IgD-negative memory B cell (primary cell): ENCODE data around the gene GPATCH8. TPM values are rescaled to one million over a fixed set of nuclear protein-coding genes. Genes with fewer than 3 reads are reported as not detected.

Experiments used
- H3K27ac Mint-ChIP-seq, 3 donors: one replicate each; pipeline ENCODE4 v1.8.0; 2020 to 2022; ENCODE audit warnings: mild to moderate bottlenecking in 3 of 3, mixed read lengths in 3 of 3, moderate library complexity in 1 of 3
- H3K27me3 Mint-ChIP-seq: one replicate; pipeline ENCODE4 v1.8.0; 2021; ENCODE audit warnings: mixed read lengths
- H3K36me3 Mint-ChIP-seq: one replicate; pipeline ENCODE4 v1.8.0; 2020; ENCODE audit warnings: mild to moderate bottlenecking, mixed read lengths
- H3K4me1 Mint-ChIP-seq, 3 donors: one replicate each; pipeline ENCODE4 v1.8.0; 2020 to 2022; ENCODE audit warnings: mixed read lengths in 3 of 3, mild to moderate bottlenecking in 1 of 3
- H3K4me3 Mint-ChIP-seq, 4 donors: one replicate each; pipeline ENCODE4 v1.8.0; 2020 to 2022; ENCODE audit warnings: mild to moderate bottlenecking in 4 of 4, mixed read lengths in 4 of 4, moderate library complexity in 3 of 4
- H3K9me3 Mint-ChIP-seq, 3 donors: one replicate each; pipeline ENCODE4 v1.8.0; 2020 to 2021; ENCODE audit warnings: mixed read lengths in 3 of 3, mild to moderate bottlenecking in 1 of 3
- polyA plus RNA-seq: library from polyadenylated mRNA; unstranded; fragments of 300-500 nt; fragmentation: Illumina TruSeq; gene quantifications from one replicate; pipeline ENCODE4 v1.2.3, GENCODE V29; 2021

Gene GPATCH8
- polyA plus RNA-seq, 1 donor from 2014 or later, result 66.3 TPM

DNA sequence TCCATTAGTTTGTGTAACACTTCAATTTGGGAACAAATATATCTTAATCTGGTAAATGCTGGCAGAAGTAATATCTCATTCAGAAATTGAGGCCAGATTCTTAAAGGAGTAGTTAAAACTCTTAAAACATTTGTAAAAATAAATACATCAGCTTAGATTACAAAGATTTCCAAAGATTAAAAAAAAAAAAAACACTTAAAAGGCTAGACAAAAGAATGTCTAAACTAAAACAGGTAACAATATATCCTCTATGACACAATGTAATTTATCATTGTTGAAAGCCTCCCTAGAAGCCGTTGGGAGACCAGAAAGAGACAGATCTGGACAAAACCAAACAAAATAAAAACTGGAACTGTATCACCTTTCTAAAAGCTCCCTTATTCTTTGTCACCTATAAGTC, 3.5 kb downstream of the GPATCH8 start:
- peak overlapping the region in 2 of 3 donors; percentile 19 to 86 for H3K27ac Mint-ChIP-seq
- H3K36me3 Mint-ChIP-seq, result peaks cover 3% of the 10 kb centered on the region
- peaks cover 44 to 52% (median 48%) of the 10 kb centered on the region in 3 donors for H3K4me1 Mint-ChIP-seq
- H3K9me3 Mint-ChIP-seq, result no peaks in the 10 kb centered on the region
- peak overlapping the region in 2 of 4 donors; percentile 3 to 80 for H3K4me3 Mint-ChIP-seq
- H3K27me3 Mint-ChIP-seq, result no peaks in the 10 kb centered on the region

DNA sequence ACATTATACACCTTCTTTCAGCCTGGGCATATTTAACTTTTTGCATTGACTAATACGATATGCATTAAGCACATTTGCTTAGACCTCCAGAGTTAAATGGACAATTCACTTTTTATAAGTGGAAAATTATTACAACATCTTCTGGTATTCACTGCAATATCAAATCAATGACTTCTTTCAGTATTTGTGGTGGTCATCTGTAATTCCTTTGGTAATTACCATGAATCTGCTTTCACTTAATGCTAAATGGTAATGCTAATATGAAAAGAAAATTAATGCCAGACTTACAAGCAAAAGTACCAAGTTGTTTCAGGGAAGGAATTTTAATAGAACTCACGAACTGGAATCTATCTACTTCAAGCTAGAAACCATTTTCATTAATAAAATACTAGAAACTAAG, 6.4 kb downstream of the GPATCH8 start:
- H3K27ac Mint-ChIP-seq, result no peak overlapping the region
- H3K4me1 Mint-ChIP-seq, result peaks cover 46 to 56% (median 48%) of the 10 kb centered on the region in 3 donors
- H3K4me3 Mint-ChIP-seq, result no peak overlapping the region
- no peaks in the 10 kb centered on the region for H3K9me3 Mint-ChIP-seq
- H3K36me3 Mint-ChIP-seq, result peaks cover 10% of the 10 kb centered on the region
- no peaks in the 10 kb centered on the region for H3K27me3 Mint-ChIP-seq

DNA sequence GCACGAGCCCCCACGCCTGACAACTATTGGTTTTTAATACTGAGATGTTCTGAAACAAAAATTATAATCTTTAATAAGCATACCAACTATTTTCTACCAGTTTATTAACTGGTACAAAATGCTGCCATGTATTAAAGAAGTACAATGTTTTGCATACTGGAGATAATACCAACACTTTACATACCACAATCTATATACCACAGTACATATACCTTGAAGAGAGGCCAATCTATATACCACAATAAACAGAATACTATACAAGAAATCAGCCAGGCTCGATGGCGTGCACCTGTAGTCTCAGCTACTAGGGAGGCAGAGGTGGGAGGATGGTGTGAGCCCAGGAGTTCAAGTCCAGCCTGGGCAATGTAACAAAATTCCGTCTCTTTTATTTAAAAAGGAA, 9.9 kb downstream of the GPATCH8 start:
- Mint-ChIP-seq H3K27ac (no peak overlapping the region), H3K9me3 (no peaks in the 10 kb centered on the region), H3K36me3 (peaks cover 10% of the 10 kb centered on the region), H3K4me3 (no peak overlapping the region), H3K4me1 (peaks cover 28 to 44% (median 41%) of the 10 kb centered on the region in 3 donors), H3K27me3 (no peaks in the 10 kb centered on the region)

GRCh38 chr17:44492706-44493272, 10.4 kb downstream of the GPATCH8 start:
- Mint-ChIP-seq H3K4me1 (peaks cover 23 to 40% (median 37%) of the 10 kb centered on the region in 3 donors), H3K36me3 (peaks cover 9% of the 10 kb centered on the region), H3K9me3 (no peaks in the 10 kb centered on the region), H3K27ac (no peak overlapping the region), H3K4me3 (no peak overlapping the region), H3K27me3 (no peaks in the 10 kb centered on the region)

- peaks cover 10% of the 10 kb centered on the region for H3K36me3 Mint-ChIP-seq
- peak overlapping the region in 1 of 3 donors; percentile 74 for H3K27ac Mint-ChIP-seq
- H3K27me3 Mint-ChIP-seq, result no peaks in the 10 kb centered on the region
- H3K4me1 Mint-ChIP-seq, result peaks cover 20 to 40% (median 29%) of the 10 kb centered on the region in 3 donors
- no peaks in the 10 kb centered on the region for H3K9me3 Mint-ChIP-seq
- H3K4me3 Mint-ChIP-seq, result no peak overlapping the region
Observed at GRCh38 chr17:44489581-44489980, 13.6 kb downstream of the GPATCH8 start.

- no peaks in the 10 kb centered on the region for H3K27me3 Mint-ChIP-seq
- H3K4me3 Mint-ChIP-seq, result no peak overlapping the region
- peaks cover 16 to 33% (median 18%) of the 10 kb centered on the region in 3 donors for H3K4me1 Mint-ChIP-seq
- peaks cover 4% of the 10 kb centered on the region for H3K36me3 Mint-ChIP-seq
- no peaks in the 10 kb centered on the region for H3K9me3 Mint-ChIP-seq
- H3K27ac Mint-ChIP-seq, result peak overlapping the region in 1 of 3 donors; percentile 35
Observed at GRCh38 chr17:44487170-44487569, 16.0 kb downstream of the GPATCH8 start.

DNA sequence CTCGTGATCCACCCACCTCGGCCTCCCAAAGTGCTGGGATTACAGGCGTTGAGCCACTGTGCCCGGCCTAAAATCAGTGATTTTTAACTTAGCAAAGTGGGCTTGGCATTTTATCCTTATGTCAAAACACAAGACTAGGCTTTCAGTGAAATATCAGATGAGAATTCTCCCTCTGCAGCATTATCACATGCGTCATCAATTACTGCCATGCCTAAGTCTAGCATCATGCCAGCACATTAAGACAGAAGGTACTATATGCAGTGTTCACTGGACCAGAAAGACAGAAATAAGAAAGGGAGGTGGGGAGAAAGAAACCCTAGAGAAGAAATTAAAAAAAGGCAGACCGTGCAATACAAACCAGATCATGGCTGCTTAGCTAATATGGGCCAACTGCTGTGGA, 29.8 kb downstream of the GPATCH8 start:
- Mint-ChIP-seq H3K36me3 (peaks cover 6% of the 10 kb centered on the region), H3K27me3 (no peaks in the 10 kb centered on the region), H3K4me1 (peaks cover 4 to 13% (median 5%) of the 10 kb centered on the region in 3 donors), H3K4me3 (peak overlapping the region in 1 of 4 donors; percentile 28), H3K9me3 (no peaks in the 10 kb centered on the region), H3K27ac (no peak overlapping the region)

GRCh38 chr17:44469676-44470075, 33.5 kb downstream of the GPATCH8 start:
- peaks cover 13 to 23% (median 20%) of the 10 kb centered on the region in 3 donors for H3K4me1 Mint-ChIP-seq
- no peak overlapping the region for H3K4me3 Mint-ChIP-seq
- H3K27ac Mint-ChIP-seq, result no peak overlapping the region
- H3K9me3 Mint-ChIP-seq, result no peaks in the 10 kb centered on the region
- no peaks in the 10 kb centered on the region for H3K27me3 Mint-ChIP-seq
- peaks cover 6% of the 10 kb centered on the region for H3K36me3 Mint-ChIP-seq

- no peaks in the 10 kb centered on the region for H3K9me3 Mint-ChIP-seq
- H3K27me3 Mint-ChIP-seq, result no peaks in the 10 kb centered on the region
- H3K36me3 Mint-ChIP-seq, result peaks cover 8% of the 10 kb centered on the region
- H3K27ac Mint-ChIP-seq, result no peak overlapping the region
- H3K4me3 Mint-ChIP-seq, result no peak overlapping the region
- H3K4me1 Mint-ChIP-seq, result peaks cover 15 to 27% (median 23%) of the 10 kb centered on the region in 3 donors
Observed at GRCh38 chr17:44467108-44467507, 36.1 kb downstream of the GPATCH8 start.

- Mint-ChIP-seq H3K36me3 (peaks cover 10% of the 10 kb centered on the region), H3K4me3 (no peak overlapping the region), H3K4me1 (peaks cover 16 to 27% (median 23%) of the 10 kb centered on the region in 3 donors), H3K9me3 (no peaks in the 10 kb centered on the region), H3K27me3 (no peaks in the 10 kb centered on the region), H3K27ac (no peak overlapping the region)
Observed at GRCh38 chr17:44466339-44466738, 36.9 kb downstream of the GPATCH8 start.

- Mint-ChIP-seq H3K9me3 (no peaks in the 10 kb centered on the region), H3K4me3 (no peak overlapping the region), H3K36me3 (peaks cover 10% of the 10 kb centered on the region), H3K27ac (no peak overlapping the region), H3K27me3 (no peaks in the 10 kb centered on the region), H3K4me1 (peaks cover 16 to 27% (median 23%) of the 10 kb centered on the region in 3 donors)
Observed at GRCh38 chr17:44465897-44466296, 37.3 kb downstream of the GPATCH8 start.

- H3K4me3 Mint-ChIP-seq, result no peak overlapping the region
- H3K27me3 Mint-ChIP-seq, result no peaks in the 10 kb centered on the region
- no peaks in the 10 kb centered on the region for H3K9me3 Mint-ChIP-seq
- H3K4me1 Mint-ChIP-seq, result peaks cover 16 to 27% (median 20%) of the 10 kb centered on the region in 3 donors
- H3K27ac Mint-ChIP-seq, result no peak overlapping the region
- peaks cover 10% of the 10 kb centered on the region for H3K36me3 Mint-ChIP-seq
Observed at GRCh38 chr17:44465276-44465675, 37.9 kb downstream of the GPATCH8 start.

- no peaks in the 10 kb centered on the region for H3K27me3 Mint-ChIP-seq
- H3K36me3 Mint-ChIP-seq, result peaks cover 6% of the 10 kb centered on the region
- H3K4me1 Mint-ChIP-seq, result peaks cover 12 to 26% (median 16%) of the 10 kb centered on the region in 3 donors
- H3K9me3 Mint-ChIP-seq, result no peaks in the 10 kb centered on the region
- no peak overlapping the region for H3K27ac Mint-ChIP-seq
- H3K4me3 Mint-ChIP-seq, result no peak overlapping the region
Observed at GRCh38 chr17:44464037-44464436, 39.2 kb downstream of the GPATCH8 start.

GRCh38 chr17:44451832-44452231, 51.4 kb downstream of the GPATCH8 start:
- no peak overlapping the region for H3K4me3 Mint-ChIP-seq

GRCh38 chr17:44451016-44451627, 52.1 kb downstream of the GPATCH8 start:
- Mint-ChIP-seq H3K9me3 (no peaks in the 10 kb centered on the region), H3K27ac (no peak overlapping the region), H3K4me1 (peaks cover 0 to 12% (median 8%) of the 10 kb centered on the region in 3 donors), H3K27me3 (no peaks in the 10 kb centered on the region), H3K36me3 (peaks cover 1% of the 10 kb centered on the region), H3K4me3 (no peak overlapping the region)

More at GRCh38 chr17:44451832-44452231, 51.4 kb downstream of the GPATCH8 start:
- no peaks in the 10 kb centered on the region for H3K9me3 Mint-ChIP-seq
- peaks cover 0 to 12% (median 8%) of the 10 kb centered on the region in 3 donors for H3K4me1 Mint-ChIP-seq
- peaks cover 1% of the 10 kb centered on the region for H3K36me3 Mint-ChIP-seq
- H3K27ac Mint-ChIP-seq, result no peak overlapping the region
- H3K27me3 Mint-ChIP-seq, result no peaks in the 10 kb centered on the region

- no peak overlapping the region for H3K4me3 Mint-ChIP-seq
- no peaks in the 10 kb centered on the region for H3K27me3 Mint-ChIP-seq
- H3K4me1 Mint-ChIP-seq, result peaks cover 5 to 11% (median 8%) of the 10 kb centered on the region in 3 donors
- no peak overlapping the region for H3K27ac Mint-ChIP-seq
- no peaks in the 10 kb centered on the region for H3K9me3 Mint-ChIP-seq
- H3K36me3 Mint-ChIP-seq, result no peaks in the 10 kb centered on the region
Observed at GRCh38 chr17:44448412-44448811, 54.8 kb downstream of the GPATCH8 start.
